HG03097 (cell line): ENCODE measurements around the gene SPACDR.
"Not testable (repeated sequence)": the region's sequence is repeated elsewhere in the genome, so short reads cannot be mapped to it uniquely, and the experiment has no call there.

Source experiments
- ATAC-seq: cut with Tn5 transposase; IDR thresholded peaks from one replicate; pipeline ENCODE4 v1.9.1; 2021; ENCODE audit not compliant: unreplicated experiment, low FRiP score

SPACDR gene, protein sequence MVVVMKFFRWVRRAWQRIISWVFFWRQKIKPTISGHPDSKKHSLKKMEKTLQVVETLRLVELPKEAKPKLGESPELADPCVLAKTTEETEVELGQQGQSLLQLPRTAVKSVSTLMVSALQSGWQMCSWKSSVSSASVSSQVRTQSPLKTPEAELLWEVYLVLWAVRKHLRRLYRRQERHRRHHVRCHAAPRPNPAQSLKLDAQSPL

DNA sequence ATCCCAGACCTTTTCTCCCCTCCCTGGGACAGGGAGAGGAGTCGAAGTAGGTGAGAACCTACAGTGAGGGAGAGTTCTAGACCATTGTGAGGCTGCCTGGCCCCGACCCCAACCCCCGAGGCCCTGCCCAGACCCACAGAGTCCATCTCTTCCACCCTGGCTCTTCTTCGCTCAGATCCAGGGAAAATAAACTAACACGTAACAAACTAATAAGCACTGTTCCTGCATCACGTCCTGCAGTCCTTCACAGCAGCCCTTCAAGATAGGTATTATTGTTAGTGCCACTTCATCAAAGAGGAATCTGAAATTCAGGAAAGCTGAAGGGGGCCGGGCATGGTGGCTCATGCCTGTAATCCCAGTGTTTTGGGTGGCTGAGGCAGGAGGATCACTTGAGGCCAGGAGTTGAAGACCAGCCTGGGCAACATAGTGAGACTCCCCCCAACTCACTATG lies at the start of gene SPACDR:
TSS of gene SPACDR (minus strand) at position 51 of the 451 bp plus-strand sequence. CDS start 235 bp downstream, outside the sequence.
- no peak for ATAC-seq

DNA sequence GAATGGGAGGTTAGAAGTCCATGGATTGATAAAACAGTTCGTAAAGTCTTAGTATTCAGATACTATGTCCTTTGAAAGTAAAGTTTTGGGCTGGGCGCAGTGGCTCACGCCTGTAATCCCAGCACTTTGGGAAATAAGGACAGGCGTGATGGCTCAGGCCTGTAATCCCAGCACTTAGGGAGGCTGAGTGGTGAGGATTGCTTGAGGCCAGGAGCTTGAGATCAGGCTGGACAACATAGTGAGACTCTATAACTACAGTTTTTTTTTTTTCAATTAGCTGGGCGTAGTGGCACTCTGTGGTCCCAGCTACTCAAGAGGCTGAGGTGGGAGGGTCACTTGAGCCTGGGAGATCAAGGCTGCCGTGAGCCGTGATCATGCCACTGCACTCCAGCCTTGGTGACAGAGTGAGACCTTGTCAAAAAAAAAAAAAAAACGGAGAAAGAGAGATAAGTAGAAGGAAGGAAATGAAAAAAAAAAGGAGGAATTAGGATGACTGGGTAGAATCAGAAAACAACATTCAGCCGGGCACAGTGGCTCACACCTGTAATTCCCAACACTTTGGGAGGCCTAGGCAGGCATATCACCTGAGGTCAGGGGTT lies 49.3 kb upstream of the SPACDR start:
- ATAC-seq, result no peak

DNA sequence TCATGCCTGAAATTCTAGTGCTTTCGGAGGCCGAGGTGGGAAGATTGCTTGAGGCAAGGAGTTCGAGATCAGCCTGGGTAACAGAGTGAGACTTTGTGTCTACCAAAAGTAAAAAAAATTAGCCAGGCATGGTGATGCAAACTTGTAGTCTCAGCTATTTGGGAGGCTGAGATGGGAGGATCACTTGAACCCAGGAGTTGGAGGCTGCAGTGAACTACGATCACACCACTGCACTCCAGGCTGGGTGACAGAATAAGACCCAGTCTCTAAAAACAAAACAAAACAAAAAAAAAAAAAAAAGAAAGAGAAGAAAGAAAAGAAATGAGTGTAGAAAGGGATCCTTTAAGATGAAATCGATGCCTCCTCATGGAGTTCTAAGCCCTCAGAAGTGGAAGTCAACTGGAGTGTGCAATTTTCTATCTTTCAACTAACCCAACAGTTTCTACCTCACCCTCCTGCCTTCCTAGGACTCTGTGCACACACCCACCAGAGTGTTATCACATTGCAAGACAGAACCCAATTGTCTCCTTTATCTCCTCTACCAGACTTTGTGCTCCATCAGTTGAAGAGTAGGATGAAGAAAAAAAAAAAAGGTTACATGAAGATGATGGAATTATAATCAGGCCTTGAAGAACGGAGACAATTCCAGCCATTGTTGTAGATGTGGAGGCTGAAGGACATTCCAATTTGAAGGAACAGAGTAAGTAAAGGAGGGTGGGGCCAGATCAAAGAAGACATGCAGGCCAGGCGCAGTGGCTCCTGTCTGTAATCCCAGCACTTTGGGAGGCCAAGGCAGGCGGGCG lies 46.6 kb upstream of the SPACDR start:
- ATAC-seq, result no peak

DNA sequence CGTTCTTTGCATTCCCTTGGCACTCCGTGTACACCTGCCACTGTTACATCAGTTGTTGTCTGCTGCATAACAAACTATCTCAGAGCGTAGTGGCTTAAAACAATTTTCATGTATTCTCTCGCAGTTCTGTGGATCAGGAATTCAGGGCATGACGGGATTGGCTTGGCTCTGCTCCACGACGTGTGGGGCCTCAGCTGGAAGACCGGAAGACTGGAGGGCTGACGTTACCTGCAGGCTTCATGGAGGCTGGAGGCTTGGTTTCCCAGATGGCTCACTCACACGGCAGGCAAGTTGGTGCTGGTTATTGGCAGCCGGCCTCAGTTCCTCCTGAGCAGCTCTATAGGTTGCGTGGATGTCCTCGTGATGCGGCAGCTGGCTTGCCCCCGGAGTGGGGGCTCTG lies 45.2 kb upstream of the SPACDR start:
- no peak for ATAC-seq

DNA sequence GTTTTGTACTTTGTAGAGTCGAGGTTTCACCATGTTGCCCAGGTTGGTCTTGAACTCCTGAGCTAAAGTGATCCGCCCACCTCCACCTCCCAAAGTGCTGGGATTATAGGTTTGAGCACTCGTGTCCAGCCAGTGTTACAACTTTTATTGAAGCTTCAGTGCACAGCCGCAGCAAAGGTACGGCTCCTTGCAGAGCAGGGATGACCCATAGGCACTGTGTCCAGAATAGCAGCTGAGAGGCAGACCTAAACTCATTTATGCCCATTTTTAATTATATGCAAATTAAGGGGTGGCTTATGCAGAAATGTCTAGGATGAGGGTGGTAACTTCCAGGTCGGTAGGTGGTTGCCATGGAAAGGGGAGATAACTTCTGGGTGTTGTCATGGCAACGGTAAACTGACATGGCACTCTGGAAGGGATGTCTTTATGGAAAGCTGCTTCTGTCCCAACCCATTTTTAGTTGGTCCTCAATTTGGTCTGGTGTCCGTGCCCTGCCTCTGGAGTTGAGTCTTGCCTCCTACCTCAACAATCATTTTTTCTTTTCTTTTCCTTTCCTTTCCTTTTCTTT lies 42.4 kb upstream of the SPACDR start:
- no peak for ATAC-seq

DNA sequence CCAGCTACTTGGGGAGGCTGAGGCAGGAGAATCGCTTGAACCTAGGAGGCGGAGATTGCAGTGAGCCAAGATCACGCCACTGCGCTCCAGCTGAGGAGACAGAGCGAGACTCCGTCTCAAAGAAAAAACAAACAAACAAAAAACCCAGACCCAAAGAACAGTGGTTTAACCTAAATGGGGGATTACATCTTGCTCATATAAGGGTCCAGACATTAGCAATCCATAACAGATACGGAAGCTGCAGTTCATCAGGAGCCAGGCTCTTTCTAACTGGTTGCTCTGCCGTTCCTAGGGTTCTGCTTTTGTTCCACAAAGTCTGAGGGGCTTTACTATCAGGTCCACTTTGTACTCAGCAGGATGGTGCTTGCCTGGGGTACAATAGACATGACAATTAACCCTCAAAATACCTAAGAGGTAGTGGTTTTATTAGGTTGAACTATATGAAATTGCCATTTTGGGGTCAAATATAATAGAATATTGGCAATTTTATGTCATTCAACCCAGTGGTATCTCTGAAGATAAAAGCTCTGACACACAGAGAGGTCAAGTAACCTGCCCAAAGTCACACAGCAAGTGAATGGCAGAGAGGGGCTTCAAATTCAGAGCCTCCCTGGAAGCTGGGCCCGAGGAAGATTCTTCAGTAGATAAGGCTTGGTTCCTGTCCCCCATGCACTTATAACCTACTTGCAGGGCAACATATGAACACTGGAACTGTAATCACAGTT lies 41.0 kb upstream of the SPACDR start:
- no peak for ATAC-seq

DNA sequence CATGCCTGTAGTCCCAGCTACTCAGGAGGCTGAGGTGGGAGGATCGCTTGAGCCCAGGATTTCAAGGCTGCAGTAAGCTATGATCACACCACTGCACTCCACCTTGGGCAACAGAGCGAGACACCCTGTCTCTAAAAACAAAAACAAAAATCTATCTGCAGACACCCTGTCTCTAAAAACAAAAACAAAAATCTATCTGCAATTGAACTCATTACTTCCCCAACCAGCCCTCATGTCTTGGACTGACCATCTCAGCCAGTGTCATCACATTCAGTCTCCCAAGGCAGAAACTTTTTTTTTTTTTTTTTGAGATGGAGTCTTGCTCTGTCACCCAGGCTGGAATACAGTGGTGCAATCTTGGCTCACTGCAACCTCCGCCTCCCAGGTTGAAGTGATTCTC lies 40.0 kb upstream of the SPACDR start:
- not testable (repeated sequence) for ATAC-seq

DNA sequence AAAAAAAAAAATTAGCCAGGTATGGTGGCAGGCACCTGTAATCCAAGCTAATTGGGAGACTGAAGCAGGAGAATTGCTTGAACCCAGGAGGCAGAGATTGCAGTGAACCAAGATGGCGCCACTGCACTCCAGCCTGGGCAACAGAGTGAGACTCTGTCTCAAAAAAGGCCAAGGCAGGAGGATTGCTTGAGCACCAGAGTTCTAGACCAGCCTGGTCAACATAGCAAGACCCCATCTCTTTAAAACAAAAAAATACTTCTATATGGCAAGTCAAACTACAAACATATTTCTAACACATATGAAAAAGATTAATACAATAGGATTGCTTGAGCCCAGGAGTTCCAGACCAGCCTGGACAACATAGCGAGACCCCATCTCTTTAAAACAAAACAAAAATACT lies 36.7 kb upstream of the SPACDR start:
- ATAC-seq, result not testable (repeated sequence)

DNA sequence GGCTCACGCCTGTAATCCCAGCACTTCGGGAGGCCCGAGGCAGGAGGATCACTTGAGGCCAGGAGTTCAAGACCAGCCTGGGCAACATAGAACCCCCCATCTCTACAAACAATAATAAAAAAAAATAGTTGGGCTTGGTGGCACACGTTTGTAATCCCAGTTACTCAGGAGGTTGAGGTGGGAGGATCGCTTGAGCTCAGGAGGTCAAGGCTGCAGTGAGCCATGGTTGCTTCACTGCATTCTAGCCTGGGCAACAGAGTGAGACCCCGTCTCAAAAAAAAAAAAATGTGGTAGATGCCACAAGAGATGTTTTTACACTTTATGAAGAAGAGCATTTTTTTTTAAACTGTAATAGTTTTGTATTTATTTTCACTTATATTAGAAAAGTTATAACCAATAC lies 32.4 kb upstream of the SPACDR start:
- ATAC-seq, result no peak

DNA sequence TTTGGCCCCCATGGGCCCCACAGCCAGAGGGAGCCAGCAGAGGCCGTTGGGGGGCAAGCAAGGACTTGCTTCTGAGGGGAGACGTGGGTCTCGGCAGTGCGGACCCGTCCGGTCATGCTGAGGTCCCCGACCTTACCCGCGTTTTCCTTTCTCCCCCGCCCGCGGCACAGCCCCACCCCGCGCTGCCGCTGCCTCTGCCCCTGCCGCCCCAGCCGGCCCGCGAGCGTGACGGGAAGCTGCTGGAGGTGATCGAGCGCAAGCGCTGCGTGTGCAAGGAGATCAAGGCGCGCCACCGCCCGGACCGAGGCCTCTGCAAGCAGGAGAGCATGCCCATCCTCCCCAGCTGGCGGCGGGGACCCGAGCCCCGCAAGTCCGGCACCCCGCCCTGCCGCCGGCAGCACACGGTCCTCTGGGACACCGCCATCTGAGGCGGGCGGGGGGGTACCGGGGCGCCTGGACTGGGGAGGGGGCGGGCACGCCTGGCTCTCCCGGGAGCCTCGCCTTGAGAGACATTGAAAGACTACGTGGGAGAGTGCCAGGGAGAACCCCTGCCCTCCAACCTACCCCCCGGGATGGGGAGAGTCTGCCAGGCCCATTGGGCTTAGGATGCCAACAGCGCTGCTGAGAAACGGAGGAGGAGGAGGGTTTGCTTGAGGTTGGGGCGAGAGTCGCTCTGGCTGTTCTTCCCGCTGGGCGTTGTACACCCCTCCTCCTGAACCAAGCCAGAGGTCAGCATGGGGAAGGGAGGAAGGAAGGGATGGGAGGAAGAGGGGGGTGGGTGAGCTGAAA lies 29.6 kb upstream of the SPACDR start:
- ATAC-seq, result no peak

DNA sequence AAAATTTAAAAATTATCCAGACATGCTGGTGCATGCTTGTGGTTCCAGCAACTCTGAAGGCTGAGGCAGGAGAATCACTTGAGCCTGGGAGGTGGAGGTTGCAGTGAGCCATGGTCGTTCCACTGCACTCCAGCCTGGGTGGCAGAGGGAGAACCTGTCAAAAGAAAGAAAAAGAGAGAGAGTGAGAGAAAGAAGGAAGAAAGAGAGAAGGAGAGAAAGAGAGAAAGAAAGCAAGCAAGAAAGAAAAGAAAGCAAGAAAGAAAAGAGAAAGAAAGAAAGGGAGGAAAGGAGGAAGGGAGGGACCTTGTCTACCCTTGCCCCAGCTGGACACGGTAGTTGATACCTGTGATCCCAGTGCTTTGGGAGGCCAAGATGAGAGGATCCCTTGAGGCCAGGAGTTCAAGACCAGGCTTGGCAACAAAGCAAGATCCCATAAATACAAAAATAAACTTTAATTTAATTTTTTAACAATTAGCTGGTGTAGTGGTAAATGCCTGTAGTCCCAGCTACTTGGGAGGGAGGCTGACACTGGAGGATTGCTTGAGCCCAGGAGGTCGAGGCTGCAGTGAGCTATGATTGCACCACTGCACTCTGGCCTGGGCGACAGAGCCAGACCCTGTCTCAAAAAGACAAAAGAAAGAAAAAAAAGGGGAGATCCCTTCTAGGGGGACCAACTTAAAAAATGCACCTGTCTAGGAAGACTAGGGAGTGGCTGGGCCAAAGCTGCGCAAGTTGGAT lies 28.8 kb upstream of the SPACDR start:
- no peak for ATAC-seq

DNA sequence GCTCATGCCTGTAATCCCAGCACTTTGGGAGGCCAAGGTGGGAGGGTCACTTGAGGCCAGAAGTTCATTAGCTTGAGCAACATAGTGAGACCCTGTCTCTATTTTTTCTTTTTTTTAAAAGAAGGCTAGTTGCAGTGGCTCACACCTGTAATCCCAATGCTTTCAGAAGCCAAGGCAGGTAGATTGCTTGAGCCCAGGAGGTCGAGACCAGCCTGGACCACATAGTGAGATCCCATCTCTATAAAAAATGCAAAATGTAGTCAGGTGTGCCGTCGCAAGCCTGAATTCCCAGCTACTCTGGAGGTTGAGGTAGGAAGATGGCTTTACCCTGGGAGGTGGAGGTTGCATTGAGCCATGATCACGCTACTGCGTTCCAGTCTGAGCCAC lies 27.1 kb upstream of the SPACDR start:
- no peak for ATAC-seq

DNA sequence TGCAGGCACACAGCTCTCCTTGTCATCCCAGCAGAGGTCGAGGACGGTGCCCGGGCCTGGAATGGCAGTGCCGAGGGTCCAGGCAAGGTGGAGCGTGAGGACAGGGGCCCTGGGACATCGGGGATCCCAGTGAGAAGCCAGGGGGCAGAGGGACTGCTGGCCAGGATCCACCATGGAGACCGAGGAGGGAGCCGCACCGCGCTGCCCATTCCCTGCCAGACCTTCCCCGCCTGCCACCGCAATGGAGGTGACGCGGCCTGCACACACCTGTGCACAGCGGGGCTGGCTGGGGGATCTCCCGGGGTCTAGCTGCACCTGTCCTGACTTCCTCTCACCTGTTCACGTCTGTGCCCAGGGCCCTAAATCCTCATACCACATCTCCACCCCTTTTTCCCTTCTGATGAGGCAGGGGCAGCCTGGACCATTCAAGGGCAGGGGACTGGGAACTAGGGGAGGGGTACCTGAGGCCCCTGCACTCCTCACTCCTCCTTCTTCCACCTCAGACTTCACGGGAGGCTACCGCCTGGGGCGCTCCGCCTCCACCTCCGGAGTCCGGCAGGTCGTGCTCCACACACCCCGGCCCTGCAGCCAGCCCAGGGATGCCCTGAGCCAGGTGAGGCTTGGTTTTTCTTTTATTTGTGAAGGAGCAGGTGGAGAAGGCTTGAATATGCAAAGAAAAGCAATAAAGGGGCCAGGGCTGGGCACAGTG lies 26.6 kb upstream of the SPACDR start:
- no peak for ATAC-seq

DNA sequence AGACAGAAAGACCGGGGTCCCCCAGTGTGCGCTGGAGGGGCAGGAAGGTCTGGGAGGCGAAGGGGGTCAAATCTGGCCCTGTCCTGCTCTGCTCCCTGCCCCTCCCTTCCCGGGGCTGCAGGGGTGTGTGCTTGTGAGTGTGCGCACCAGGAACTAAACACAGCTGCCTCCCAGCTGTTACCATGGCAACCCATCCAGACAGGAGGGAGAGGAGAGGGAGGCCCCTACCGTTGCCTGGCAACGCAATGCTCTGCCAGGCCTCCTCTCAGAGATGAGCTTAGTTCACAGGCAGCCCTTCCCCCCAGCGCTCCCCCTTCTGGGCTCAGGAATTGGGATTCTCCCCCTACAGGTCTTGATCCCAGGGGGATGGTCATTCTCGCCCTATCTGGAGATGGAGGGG lies 25.8 kb upstream of the SPACDR start:
- no peak for ATAC-seq

DNA sequence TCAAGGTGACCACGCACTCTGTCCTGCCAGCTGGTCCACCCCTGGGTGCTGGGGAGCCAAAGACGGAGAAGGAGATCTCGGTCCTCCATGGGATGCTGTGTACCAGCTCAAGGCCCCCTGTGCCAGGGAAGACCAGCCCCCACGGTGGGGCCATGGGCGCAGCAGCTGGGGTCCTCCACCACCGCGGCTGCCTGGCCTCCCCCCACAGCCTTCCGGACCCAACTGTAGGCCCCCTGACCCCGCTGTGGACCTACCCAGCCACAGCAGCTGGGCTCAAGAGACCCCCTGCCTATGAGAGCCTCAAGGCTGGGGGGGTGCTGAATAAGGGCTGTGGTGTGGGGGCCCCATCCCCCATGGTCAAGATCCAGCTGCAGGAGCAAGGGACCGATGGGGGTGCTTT lies 25.1 kb upstream of the SPACDR start:
- ATAC-seq, result no peak

DNA sequence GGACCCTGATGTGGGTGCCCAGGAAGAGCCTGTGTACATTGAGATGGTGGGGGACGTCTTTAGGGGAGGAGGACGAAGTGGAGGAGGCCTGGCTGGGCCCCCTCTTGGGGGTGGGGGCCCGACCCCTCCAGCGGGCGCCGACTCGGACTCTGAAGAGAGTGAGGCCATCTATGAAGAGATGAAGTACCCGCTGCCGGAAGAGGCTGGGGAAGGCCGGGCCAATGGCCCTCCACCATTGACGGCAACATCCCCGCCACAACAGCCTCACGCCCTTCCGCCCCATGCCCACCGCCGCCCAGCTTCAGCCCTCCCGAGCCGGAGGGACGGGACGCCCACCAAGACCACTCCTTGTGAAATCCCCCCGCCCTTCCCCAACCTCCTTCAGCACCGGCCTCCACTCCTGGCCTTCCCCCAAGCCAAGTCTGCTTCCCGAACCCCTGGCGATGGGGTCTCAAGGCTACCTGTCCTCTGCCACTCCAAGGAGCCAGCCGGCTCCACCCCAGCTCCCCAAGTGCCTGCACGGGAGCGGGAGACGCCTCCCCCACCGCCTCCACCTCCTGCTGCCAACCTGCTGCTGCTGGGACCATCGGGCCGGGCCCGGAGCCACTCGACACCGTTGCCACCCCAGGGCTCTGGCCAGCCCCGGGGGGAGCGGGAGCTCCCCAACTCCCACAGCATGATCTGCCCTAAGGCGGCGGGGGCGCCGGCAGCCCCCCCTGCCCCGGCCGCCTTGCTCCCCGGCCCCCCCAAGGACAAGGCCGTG lies 24.5 kb upstream of the SPACDR start:
- no peak for ATAC-seq

DNA sequence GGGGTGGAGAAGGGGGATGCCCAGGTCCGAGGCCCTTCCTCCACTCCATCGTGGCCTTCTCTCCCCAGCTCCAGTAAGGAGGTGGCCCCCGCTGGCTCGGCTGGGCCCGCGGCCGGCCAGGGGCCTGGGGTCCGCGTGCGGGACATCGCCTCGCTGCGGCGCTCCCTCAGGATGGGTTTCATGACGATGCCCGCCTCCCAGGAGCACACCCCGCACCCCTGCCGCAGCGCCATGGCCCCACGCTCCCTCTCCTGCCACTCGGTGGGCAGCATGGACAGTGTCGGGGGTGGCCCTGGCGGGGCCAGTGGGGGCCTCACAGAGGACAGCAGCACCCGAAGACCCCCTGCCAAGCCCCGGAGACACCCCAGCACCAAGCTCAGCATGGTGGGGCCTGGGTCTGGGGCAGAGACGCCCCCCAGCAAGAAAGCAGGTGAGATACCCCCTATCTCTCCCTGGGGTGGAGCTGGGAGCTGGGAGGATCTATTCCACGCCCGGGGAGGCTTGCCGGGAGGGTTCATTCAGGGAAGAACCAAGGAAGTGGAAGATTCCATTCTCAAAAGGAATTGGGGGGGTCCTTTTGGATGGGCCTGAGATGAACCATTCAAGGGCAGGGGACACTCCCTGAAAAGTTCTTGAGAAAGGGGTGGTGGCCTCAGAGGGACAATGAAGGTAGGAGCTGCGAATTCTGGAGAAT lies 22.8 kb upstream of the SPACDR start:
- ATAC-seq, result no peak
